MCF 10A (cell line): ENCODE results near the gene CDC20B. TPM values are rescaled to one million over a fixed set of nuclear protein-coding genes. Genes with fewer than 3 reads are reported as not detected.

ENCODE experiments used
- BruUV-seq: library from RNA; stranded (reverse); fragments of 400-500 nt; replicated peaks from 2 replicates; lab custom pipeline; 2021; lab: Mats Ljungman, UMichigan
- CTCF ChIA-PET: fragments of 300-600 bp; sonication (Branson Sonifier 250); formaldehyde crosslinking; extraction: SDS; loops from one replicate; lab custom pipeline; 2021; ENCODE audit warnings: antibody characterized with exemption, inconsistent platforms; lab: Yijun Ruan, JAX
- POLR2A ChIA-PET: fragments of 300-600, 350-650 bp; sonication (Branson Sonifier 250); formaldehyde crosslinking; extraction: SDS; loops from one replicate; lab custom pipeline; 2020; ENCODE audit warnings: antibody characterized with exemption, inconsistent platforms; lab: Yijun Ruan, JAX
- DNase-seq: peaks from one replicate; pipeline ENCODE4 v3.0.0-alpha.2; 2018; ENCODE audit not compliant: unreplicated experiment
- H3K27ac Mint-ChIP-seq: one replicate; pipeline ENCODE4 v1.8.0; 2022; ENCODE audit warnings: mild to moderate bottlenecking, low read depth, mixed read lengths; ENCODE audit not compliant: unreplicated experiment
- H3K27me3 Mint-ChIP-seq: one replicate; pipeline ENCODE4 v1.8.0; 2022; ENCODE audit warnings: mixed read lengths; ENCODE audit not compliant: insufficient read depth, unreplicated experiment
- H3K36me3 Mint-ChIP-seq: one replicate; pipeline ENCODE4 v1.8.0; 2022; ENCODE audit warnings: mild to moderate bottlenecking, moderate library complexity, mixed read lengths; ENCODE audit not compliant: insufficient read depth, unreplicated experiment
- H3K4me1 Mint-ChIP-seq: one replicate; pipeline ENCODE4 v1.8.0; 2022; ENCODE audit warnings: mixed read lengths; ENCODE audit not compliant: insufficient read depth, unreplicated experiment
- H3K4me3 Mint-ChIP-seq: one replicate; pipeline ENCODE4 v1.8.0; 2022; ENCODE audit warnings: mild to moderate bottlenecking, moderate library complexity, mixed read lengths; ENCODE audit not compliant: unreplicated experiment
- H3K9me3 Mint-ChIP-seq: one replicate; pipeline ENCODE4 v1.8.0; 2022; ENCODE audit warnings: mixed read lengths; ENCODE audit not compliant: unreplicated experiment
- intact Hi-C: fragments of 100-400 bp; cut with micrococcal nuclease; formaldehyde crosslinking; loops from 2 replicates; pipeline ENCODE4 v1.14.1; 2022
- microRNA-seq: library from miRNA; unstranded; fragments of <30 nt; microRNA quantifications from one replicate; pipeline ENCODE4 v1.2.0, GENCODE V29; 2022
- total RNA-seq: library from RNA; stranded (reverse); gene quantifications from 2 replicates; pipeline ENCODE4 v1.2.3, GENCODE V29; 2022
- TF ChIP-seq, protein P1 (sequence below): fragments of 200-600 bp; IDR thresholded peaks from one replicate; pipeline ENCODE4 v1.8.0; 2022; ENCODE audit warnings: antibody characterized with exemption, mild to moderate bottlenecking; ENCODE audit not compliant: unreplicated experiment

The CDC20B gene
- total RNA-seq, 1 experiment from 2014 or later, result not detected

DNA sequence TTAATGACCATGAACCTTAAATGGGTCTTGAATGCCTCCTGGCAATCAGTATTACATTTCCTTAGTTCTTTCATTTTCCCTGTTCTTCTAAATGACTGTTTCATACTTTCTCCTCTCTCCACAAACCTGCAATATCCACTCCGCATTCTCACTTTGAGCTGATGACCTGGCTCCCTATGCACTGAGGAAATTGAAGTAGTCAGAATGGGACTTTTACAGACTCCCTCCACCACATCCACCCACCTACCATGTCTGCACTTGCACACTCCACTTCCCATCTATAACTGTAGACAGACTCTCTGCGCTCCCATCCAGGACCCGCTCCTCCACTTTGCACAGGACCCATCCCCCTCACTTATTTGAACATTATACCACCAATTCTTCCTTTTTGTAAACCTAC lies 106.7 kb downstream of the CDC20B start:
- POLR2A ChIA-PET, result no interaction called here
- CTCF ChIA-PET, result no interaction called here
- Mint-ChIP-seq H3K4me3 (no peak overlapping the region), H3K36me3 (no peaks in the 10 kb centered on the region), H3K9me3 (no peaks in the 10 kb centered on the region), H3K27me3 (peaks cover 20% of the 10 kb centered on the region), H3K27ac (no peak overlapping the region), H3K4me1 (no peaks in the 10 kb centered on the region)
- BruUV-seq, result no TSS peak
- DNase-seq, result no peak
- intact Hi-C loops, result no loop called here
- TF ChIP-seq, protein P1, sequence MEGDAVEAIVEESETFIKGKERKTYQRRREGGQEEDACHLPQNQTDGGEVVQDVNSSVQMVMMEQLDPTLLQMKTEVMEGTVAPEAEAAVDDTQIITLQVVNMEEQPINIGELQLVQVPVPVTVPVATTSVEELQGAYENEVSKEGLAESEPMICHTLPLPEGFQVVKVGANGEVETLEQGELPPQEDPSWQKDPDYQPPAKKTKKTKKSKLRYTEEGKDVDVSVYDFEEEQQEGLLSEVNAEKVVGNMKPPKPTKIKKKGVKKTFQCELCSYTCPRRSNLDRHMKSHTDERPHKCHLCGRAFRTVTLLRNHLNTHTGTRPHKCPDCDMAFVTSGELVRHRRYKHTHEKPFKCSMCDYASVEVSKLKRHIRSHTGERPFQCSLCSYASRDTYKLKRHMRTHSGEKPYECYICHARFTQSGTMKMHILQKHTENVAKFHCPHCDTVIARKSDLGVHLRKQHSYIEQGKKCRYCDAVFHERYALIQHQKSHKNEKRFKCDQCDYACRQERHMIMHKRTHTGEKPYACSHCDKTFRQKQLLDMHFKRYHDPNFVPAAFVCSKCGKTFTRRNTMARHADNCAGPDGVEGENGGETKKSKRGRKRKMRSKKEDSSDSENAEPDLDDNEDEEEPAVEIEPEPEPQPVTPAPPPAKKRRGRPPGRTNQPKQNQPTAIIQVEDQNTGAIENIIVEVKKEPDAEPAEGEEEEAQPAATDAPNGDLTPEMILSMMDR, result no peak

GRCh38 chr5:55064523-55064922 lies 108.5 kb downstream of the CDC20B start:
- H3K36me3 Mint-ChIP-seq, result no peaks in the 10 kb centered on the region
- H3K27ac Mint-ChIP-seq, result no peak overlapping the region
- CTCF ChIA-PET, result no interaction called here
- intact Hi-C loops, result no loop called here
- H3K4me3 Mint-ChIP-seq, result no peak overlapping the region
- H3K9me3 Mint-ChIP-seq, result no peaks in the 10 kb centered on the region
- no TSS peak for BruUV-seq
- POLR2A ChIA-PET, result interaction anchor here (0.6 kb wide), 1 partner anchor 16 kb away, joined by 3 read pairs; no protein-coding TSS in a partner anchor
- DNase-seq, result no peak
- H3K27me3 Mint-ChIP-seq, result peaks cover 20% of the 10 kb centered on the region
- no peaks in the 10 kb centered on the region for H3K4me1 Mint-ChIP-seq
- TF ChIP-seq, protein P1, result no peak

DNA sequence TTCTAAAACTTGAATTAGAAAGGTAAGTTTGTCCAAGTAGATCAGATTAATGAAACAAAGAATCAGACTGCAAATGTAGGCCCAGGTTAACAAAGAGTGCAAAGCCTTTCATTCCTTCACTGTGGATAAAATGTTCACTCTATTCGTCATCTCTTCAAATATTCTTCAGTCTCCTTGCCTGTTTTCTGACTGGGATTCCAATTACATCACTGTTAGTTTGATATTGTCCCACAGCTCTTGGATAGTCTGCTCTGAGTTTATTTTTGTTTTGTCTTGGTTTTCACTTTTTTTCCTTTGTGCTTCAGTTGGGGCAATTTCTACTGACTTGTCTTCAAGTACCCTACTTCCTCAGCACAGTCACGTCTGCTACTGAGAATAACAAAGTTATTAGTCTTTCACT lies 109.1 kb downstream of the CDC20B start:
- ChIA-PET POLR2A (interaction anchor here (0.6 kb wide), 1 partner anchor 16 kb away, joined by 3 read pairs; no protein-coding TSS in a partner anchor), CTCF (no interaction called here)
- intact Hi-C loops, result no loop called here
- Mint-ChIP-seq H3K9me3 (no peaks in the 10 kb centered on the region), H3K27ac (no peak overlapping the region), H3K27me3 (peaks cover 20% of the 10 kb centered on the region), H3K4me3 (no peak overlapping the region), H3K4me1 (no peaks in the 10 kb centered on the region), H3K36me3 (no peaks in the 10 kb centered on the region)
- no peak for DNase-seq
- TF ChIP-seq, protein P1, result no peak
- no TSS peak for BruUV-seq

- Mint-ChIP-seq H3K9me3 (no peaks in the 10 kb centered on the region), H3K27ac (no peak overlapping the region), H3K36me3 (no peaks in the 10 kb centered on the region), H3K27me3 (peaks cover 20% of the 10 kb centered on the region), H3K4me3 (no peak overlapping the region), H3K4me1 (no peaks in the 10 kb centered on the region)
- CTCF ChIA-PET, result no interaction called here
- intact Hi-C loops, result no loop called here
- POLR2A ChIA-PET, result no interaction called here
- no TSS peak for BruUV-seq
- peak; percentile 67 for DNase-seq
- TF ChIP-seq, protein P1, result no peak
Observed at GRCh38 chr5:55063220-55063863, 109.6 kb downstream of the CDC20B start.

Small RNAs within 50 kb of the gene (microRNA-seq; reads per million reads assigned to microRNA genes)
- gene MIR449A (37.0 reads per million, percentile 65 among the genes with 10 or more reads in this experiment), gene MIR449B (not detected), gene MIR449C (2.1 reads per million, percentile 15 among the genes with 10 or more reads in this experiment)

Other genes with a start within 250 kb of the CDC20B start
- not detected in 2 replicates for gene ESM1, start 187.6 kb downstream of the CDC20B start, total RNA-seq
- gene GZMK, start 148.9 kb downstream of the CDC20B start, total RNA-seq, result not detected in 2 replicates
- gene GZMA, start 70.5 kb downstream of the CDC20B start, total RNA-seq, result not detected in 2 replicates
- 37.2 and 38.8 TPM in 2 replicates for gene GPX8, start 13.0 kb downstream of the CDC20B start, total RNA-seq
- gene MCIDAS, start 54.1 kb upstream of the CDC20B start, total RNA-seq, result 1.8 TPM in 2 replicates
- 10.6 and 11.7 TPM in 2 replicates for gene CCNO, start 60.4 kb upstream of the CDC20B start, total RNA-seq
- 18.1 and 21.8 TPM in 2 replicates for gene DHX29, start 134.5 kb upstream of the CDC20B start, total RNA-seq
- 113 and 118 TPM in 2 replicates for gene MTREX, start 134.8 kb upstream of the CDC20B start, total RNA-seq